GM23248 (cell line): ENCODE measurements around the gene SLC43A1. TPM values are rescaled to one million over a fixed set of nuclear protein-coding genes. Genes with fewer than 3 reads are reported as not detected.

Experiments
- DNase-seq: peaks from one replicate; pipeline ENCODE4 v3.0.0-alpha.2; 2015
- H2AFZ ChIP-seq: fragments of 200-600 bp; sonication (generic); 2 replicates; pipeline ENCODE4 v1.6.1; 2016; ENCODE audit warnings: antibody characterized with exemption
- H3F3A ChIP-seq: fragments of 200-600 bp; sonication (generic); 2 replicates; pipeline ENCODE4 v1.6.1; 2016; ENCODE audit warnings: mild to moderate bottlenecking, antibody characterized with exemption, mixed run types; ENCODE audit not compliant: insufficient read depth
- H3K27ac ChIP-seq: fragments of 200-600 bp; sonication (generic); 2 replicates; pipeline ENCODE4 v1.5.1; 2016; ENCODE audit warnings: mild to moderate bottlenecking
- H3K27me3 ChIP-seq: fragments of 200-600 bp; sonication (generic); replicated peaks from 2 replicates; pipeline ENCODE4 v1.6.1; 2016; ENCODE audit warnings: mild to moderate bottlenecking; ENCODE audit not compliant: insufficient read depth
- H3K36me3 ChIP-seq: fragments of 200-600 bp; sonication (generic); 2 replicates; pipeline ENCODE4 v1.6.1; 2016; ENCODE audit warnings: low read depth, mild to moderate bottlenecking
- H3K4me1 ChIP-seq: fragments of 200-600 bp; sonication (generic); 2 replicates; pipeline ENCODE4 v1.6.1; 2016; ENCODE audit warnings: mild to moderate bottlenecking; ENCODE audit not compliant: insufficient read depth
- H3K4me2 ChIP-seq: fragments of 200-600 bp; sonication (generic); one replicate; pipeline ENCODE4 v1.6.1; 2016; ENCODE audit warnings: mild to moderate bottlenecking; ENCODE audit not compliant: unreplicated experiment
- H3K4me3 ChIP-seq: fragments of 200-600 bp; sonication (generic); 2 replicates; pipeline ENCODE4 v1.5.1; 2016; ENCODE audit warnings: mild to moderate bottlenecking
- H3K79me2 ChIP-seq: fragments of 200-600 bp; sonication (generic); 2 replicates; pipeline ENCODE4 v1.6.1; 2016; ENCODE audit warnings: mild to moderate bottlenecking; ENCODE audit not compliant: insufficient read depth
- H3K9ac ChIP-seq: fragments of 200-600 bp; sonication (generic); 2 replicates; pipeline ENCODE4 v1.6.1; 2016; ENCODE audit warnings: mild to moderate bottlenecking
- H3K9me2 ChIP-seq: fragments of 200-600 bp; sonication (generic); 2 replicates; pipeline ENCODE4 v1.6.1; 2016; ENCODE audit warnings: mixed run types, mild to moderate bottlenecking, moderate library complexity; ENCODE audit not compliant: insufficient read depth
- H3K9me3 ChIP-seq: fragments of 200-600 bp; sonication (generic); one replicate; pipeline ENCODE4 v1.6.1; 2017; ENCODE audit warnings: low read depth
- H4K20me1 ChIP-seq: fragments of 200-600 bp; sonication (generic); 2 replicates; pipeline ENCODE4 v1.6.0; 2016; ENCODE audit not compliant: insufficient read depth
- EZH2 ChIP-seq: fragments of 200-600 bp; sonication (generic); IDR thresholded peaks from 2 replicates; pipeline ENCODE4 v1.6.1; 2018; ENCODE audit warnings: antibody characterized with exemption, mild to moderate bottlenecking; ENCODE audit not compliant: insufficient read depth, poor library complexity, severe bottlenecking
- EZH2phosphoT487 ChIP-seq: fragments of 200-600 bp; sonication (generic); IDR thresholded peaks from 2 replicates; pipeline ENCODE4 v1.6.1; 2018; ENCODE audit warnings: antibody characterized with exemption, moderate library complexity, mild to moderate bottlenecking, low read depth; ENCODE audit not compliant: insufficient read depth
- WGBS, 2 experiments: methylation state at CpG; one replicate each; pipeline ENCODE4 v1.1.6; 2015 to 2017; ENCODE audit warnings: low lambda C conversion rate in 2 of 2, low coverage in 1 of 2; ENCODE audit errors: missing lambda C conversion rate in 2 of 2; 5-methylcytosine and 5-hydroxymethylcytosine counted together
- in situ Hi-C: fragments of 300-500 bp; cut with MboI; formaldehyde crosslinking; loops from 2 replicates; pipeline ENCODE4 v1.15.0; 2020
- polyA plus RNA-seq: library from polyadenylated mRNA; unstranded; fragments of >200 nt; fragmentation: Nextera tagmentation; extraction: Ambion mirVana; gene quantifications from 2 replicates; pipeline ENCODE4 v1.2.1, GENCODE V29; 2016
- total RNA-seq: library from RNA; depleted of rRNA; stranded (reverse); fragments of >200 nt; shearing (Covaris generic); gene quantifications from 2 replicates; pipeline ENCODE4 v1.2.3, GENCODE V29; 2014

The SLC43A1 gene
- total and polyA plus RNA-seq, 2 experiments from 2014 or later = 7.1 to 9.3 TPM

- Histone ChIP-seq H3F3A (no peaks in the 10 kb centered on the region), H3K9me2 (no peaks in the 10 kb centered on the region), H3K4me1 (no peaks in the 10 kb centered on the region; the same call in 1 of the 2 replicates), H2AFZ (peak overlapping the region; percentile 77; the same call in 1 of the 2 replicates), H3K79me2 (no peaks in the 10 kb centered on the region), H3K9me3 (no peaks in the 10 kb centered on the region), H3K27ac (no peak overlapping the region), H3K4me3 (peak overlapping the region; percentile 66), H3K9ac (no peak overlapping the region), H3K27me3 (peaks cover 10% of the 10 kb centered on the region), H3K36me3 (no peaks in the 10 kb centered on the region), H3K4me2 (peak overlapping the region; percentile 81), H4K20me1 (no peaks in the 10 kb centered on the region)
- peak; percentile 79 for TF ChIP-seq EZH2
- TF ChIP-seq EZH2phosphoT487 = no peak
- in situ Hi-C loops = loop anchor here (10.0 kb wide), 1 partner anchor 65 kb away; no protein-coding TSS in a partner anchor
- DNase-seq = peak; percentile 61
- WGBS, 2 experiments = 4% methylated on average over 51 to 52 of the region's 62 CpGs
Measured at GRCh38 chr11:57459164-57460021, 56.1 kb downstream of the SLC43A1 start.

- no peaks in the 10 kb centered on the region for H3F3A ChIP-seq
- no peaks in the 10 kb centered on the region for H3K9me3 ChIP-seq
- no peak overlapping the region for H3K27ac ChIP-seq
- DNase-seq = peak; percentile 58
- H3K4me2 ChIP-seq = peak overlapping the region; percentile 81
- peaks cover 10% of the 10 kb centered on the region for H3K27me3 ChIP-seq
- no peak overlapping the region for H3K9ac ChIP-seq
- no peaks in the 10 kb centered on the region for H3K79me2 ChIP-seq
- H3K4me3 ChIP-seq = peak overlapping the region; percentile 66
- TF ChIP-seq EZH2 (peak; percentile 86), EZH2phosphoT487 (no peak)
- no peaks in the 10 kb centered on the region; the same call in 1 of the 2 replicates for H3K4me1 ChIP-seq
- H4K20me1 ChIP-seq = no peaks in the 10 kb centered on the region
- WGBS, 2 experiments = 2 to 3% methylated on average over 23 to 38 of the region's 44 CpGs
- H2AFZ ChIP-seq = peak overlapping the region; percentile 70
- no peaks in the 10 kb centered on the region for H3K9me2 ChIP-seq
- H3K36me3 ChIP-seq = no peaks in the 10 kb centered on the region
- in situ Hi-C loops = loop anchor here (10.0 kb wide), 1 partner anchor 66 kb away; no protein-coding TSS in a partner anchor
Measured at GRCh38 chr11:57458410-57459163, 56.9 kb downstream of the SLC43A1 start.

GRCh38 chr11:57458060-57458409, 57.5 kb downstream of the SLC43A1 start:
- Histone ChIP-seq H3K27me3 (peaks cover 10% of the 10 kb centered on the region), H3K9me2 (no peaks in the 10 kb centered on the region), H3K4me3 (peak overlapping the region; percentile 66), H3K9me3 (no peaks in the 10 kb centered on the region), H2AFZ (0 out of 2 replicates have a peak overlapping the region, but pooled peaks have one; percentile 70), H3K36me3 (no peaks in the 10 kb centered on the region), H3K9ac (no peak overlapping the region), H3K4me1 (no peaks in the 10 kb centered on the region; the same call in 1 of the 2 replicates), H3K4me2 (peak overlapping the region; percentile 81), H3K79me2 (no peaks in the 10 kb centered on the region), H3F3A (no peaks in the 10 kb centered on the region), H3K27ac (no peak overlapping the region), H4K20me1 (no peaks in the 10 kb centered on the region)
- peak; percentile 18 for DNase-seq
- TF ChIP-seq EZH2 (no peak), EZH2phosphoT487 (no peak)
- in situ Hi-C loops = loop anchor here (10.0 kb wide), 1 partner anchor 67 kb away; no protein-coding TSS in a partner anchor
- 8 to 19% methylated on average over 7 to 8 of the region's 16 CpGs for WGBS, 2 experiments

- WGBS, 2 experiments = 4 to 13% methylated on average over 6 to 7 of the region's 7 CpGs
- peak overlapping the region; percentile 33 for H3K4me2 ChIP-seq
Measured at GRCh38 chr11:57457643-57458023, 57.9 kb downstream of the SLC43A1 start.

More at GRCh38 chr11:57457643-57458023, 57.9 kb downstream of the SLC43A1 start:
- Histone ChIP-seq H3K4me3 (no peak overlapping the region), H3K79me2 (no peaks in the 10 kb centered on the region), H3F3A (no peaks in the 10 kb centered on the region), H3K36me3 (no peaks in the 10 kb centered on the region), H3K9me3 (no peaks in the 10 kb centered on the region), H3K4me1 (no peaks in the 10 kb centered on the region; the same call in 1 of the 2 replicates), H3K27ac (no peak overlapping the region), H2AFZ (no peak overlapping the region), H3K27me3 (peaks cover 10% of the 10 kb centered on the region), H4K20me1 (no peaks in the 10 kb centered on the region), H3K9me2 (no peaks in the 10 kb centered on the region), H3K9ac (no peak overlapping the region)
- DNase-seq = no peak
- TF ChIP-seq EZH2 = no peak
- no peak for TF ChIP-seq EZH2phosphoT487
- in situ Hi-C loops = loop anchor here (10.0 kb wide), 1 partner anchor 67 kb away; no protein-coding TSS in a partner anchor
